ENCODE results near the gene RICTOR.
A peak's percentile ranks its signal among the peaks of the same experiment; 100 is the strongest.

RICTOR gene

DNA sequence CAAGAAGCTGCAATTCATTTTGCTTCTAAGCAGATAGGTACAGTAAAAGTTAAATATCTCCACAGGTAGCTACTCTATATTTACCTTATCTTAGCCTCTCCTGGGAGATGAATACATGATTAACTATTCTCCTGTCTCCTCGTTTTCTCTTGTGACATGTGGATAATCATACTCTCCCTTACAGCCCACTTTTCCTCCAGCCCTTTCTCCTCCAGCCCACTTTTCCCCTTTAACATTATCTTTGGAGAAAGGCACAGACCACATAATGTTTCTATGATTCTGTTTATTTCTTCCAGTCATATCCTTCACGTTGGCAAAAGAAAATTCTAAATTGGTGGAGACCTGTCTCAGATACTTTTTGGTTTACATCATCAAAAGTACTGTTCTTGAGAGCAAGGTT, 144.4 kb downstream of the RICTOR start:
- ATAC-seq = no peak
- H3K36me3 Mint-ChIP-seq = no peaks in the 10 kb centered on the region
- H3K4me3 Mint-ChIP-seq = no peak overlapping the region
- H3K4me1 Mint-ChIP-seq = no peaks in the 10 kb centered on the region
- H3K27ac Mint-ChIP-seq = no peak overlapping the region
- H3K9me3 Mint-ChIP-seq = no peaks in the 10 kb centered on the region
- peaks cover 24% of the 10 kb centered on the region for H3K27me3 Mint-ChIP-seq

- Mint-ChIP-seq H3K9me3 (no peaks in the 10 kb centered on the region), H3K27me3 (peaks cover 38% of the 10 kb centered on the region), H3K27ac (no peak overlapping the region), H3K4me1 (no peaks in the 10 kb centered on the region), H3K4me3 (no peak overlapping the region), H3K36me3 (no peaks in the 10 kb centered on the region)
- ATAC-seq = no peak
Observed at GRCh38 chr5:38927470-38927869, 146.7 kb downstream of the RICTOR start.

GRCh38 chr5:38926121-38926520, 148.1 kb downstream of the RICTOR start:
- H3K27me3 Mint-ChIP-seq = peaks cover 46% of the 10 kb centered on the region
- H3K4me1 Mint-ChIP-seq = no peaks in the 10 kb centered on the region
- no peaks in the 10 kb centered on the region for H3K9me3 Mint-ChIP-seq
- H3K4me3 Mint-ChIP-seq = no peak overlapping the region
- no peak for ATAC-seq
- no peak overlapping the region for H3K27ac Mint-ChIP-seq
- no peaks in the 10 kb centered on the region for H3K36me3 Mint-ChIP-seq

GRCh38 chr5:38925154-38925925, 148.9 kb downstream of the RICTOR start:
- no peak overlapping the region for H3K27ac Mint-ChIP-seq
- H3K4me1 Mint-ChIP-seq = no peaks in the 10 kb centered on the region
- no peak overlapping the region for H3K4me3 Mint-ChIP-seq
- no peaks in the 10 kb centered on the region for H3K9me3 Mint-ChIP-seq
- H3K27me3 Mint-ChIP-seq = peaks cover 46% of the 10 kb centered on the region
- no peak for ATAC-seq
- H3K36me3 Mint-ChIP-seq = no peaks in the 10 kb centered on the region

DNA sequence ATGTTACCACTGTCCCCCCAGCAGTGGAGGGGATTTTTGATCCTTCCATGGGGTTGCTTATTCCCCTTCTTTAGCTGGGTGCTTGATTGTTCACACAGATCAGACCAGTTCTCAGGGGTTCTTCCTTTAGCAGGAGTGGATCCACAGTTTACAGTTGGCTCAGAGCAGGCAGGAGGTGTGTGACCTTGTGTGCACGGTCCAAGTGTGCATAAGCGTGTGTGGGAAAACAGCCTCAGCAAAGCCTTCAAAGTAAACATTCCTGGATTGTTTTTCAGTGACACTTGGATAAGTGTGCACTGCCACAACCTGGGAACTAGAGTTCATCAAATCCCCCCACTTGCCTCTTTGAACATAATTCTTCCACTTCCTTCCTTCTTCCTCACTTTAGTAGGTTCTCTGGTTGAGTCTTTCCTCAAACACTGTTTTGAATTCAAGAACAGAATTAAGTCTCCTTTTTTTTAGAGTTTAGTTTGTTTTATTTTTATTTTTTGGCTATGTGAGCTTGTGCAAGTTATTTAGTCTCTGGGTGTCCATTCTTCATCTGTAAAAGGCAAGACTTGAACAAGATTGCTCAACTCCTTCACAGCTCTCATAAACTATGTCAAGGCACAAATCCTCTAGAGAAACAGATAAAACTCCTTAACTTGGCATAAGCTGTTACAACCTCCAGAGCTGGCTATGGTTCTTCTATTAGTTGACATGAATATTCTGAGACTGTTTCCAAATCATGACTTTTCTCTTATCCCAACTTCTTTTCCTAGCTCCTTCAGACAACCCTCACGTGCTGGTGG, 150.3 kb downstream of the RICTOR start:
- Mint-ChIP-seq H3K36me3 (no peaks in the 10 kb centered on the region), H3K4me1 (no peaks in the 10 kb centered on the region), H3K27me3 (peaks cover 52% of the 10 kb centered on the region), H3K4me3 (no peak overlapping the region), H3K9me3 (no peaks in the 10 kb centered on the region), H3K27ac (no peak overlapping the region)
- no peak for ATAC-seq

DNA sequence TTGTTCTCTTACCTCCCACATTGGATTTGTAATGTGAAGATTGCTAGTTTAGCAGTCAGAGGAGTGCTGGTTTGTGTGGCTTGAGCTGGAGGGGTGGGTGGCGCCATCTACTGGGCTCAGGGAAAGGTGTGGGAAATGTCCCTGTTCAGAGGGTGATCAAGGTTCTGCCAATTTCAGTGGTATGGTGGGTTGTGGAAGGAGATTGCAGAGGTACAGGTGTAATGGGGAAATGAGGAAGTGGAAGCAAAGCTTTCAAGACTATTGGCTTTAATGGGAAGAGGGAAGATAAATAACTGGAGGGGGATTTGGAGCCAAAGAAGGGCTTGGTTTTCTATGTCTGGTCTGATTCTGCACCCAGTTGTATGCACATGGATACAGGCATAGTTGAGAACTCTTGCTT, 152.0 kb downstream of the RICTOR start:
- Mint-ChIP-seq H3K9me3 (no peaks in the 10 kb centered on the region), H3K27ac (no peak overlapping the region), H3K4me3 (no peak overlapping the region), H3K27me3 (peaks cover 53% of the 10 kb centered on the region), H3K4me1 (no peaks in the 10 kb centered on the region), H3K36me3 (no peaks in the 10 kb centered on the region)
- peak; percentile 45 for ATAC-seq

DNA sequence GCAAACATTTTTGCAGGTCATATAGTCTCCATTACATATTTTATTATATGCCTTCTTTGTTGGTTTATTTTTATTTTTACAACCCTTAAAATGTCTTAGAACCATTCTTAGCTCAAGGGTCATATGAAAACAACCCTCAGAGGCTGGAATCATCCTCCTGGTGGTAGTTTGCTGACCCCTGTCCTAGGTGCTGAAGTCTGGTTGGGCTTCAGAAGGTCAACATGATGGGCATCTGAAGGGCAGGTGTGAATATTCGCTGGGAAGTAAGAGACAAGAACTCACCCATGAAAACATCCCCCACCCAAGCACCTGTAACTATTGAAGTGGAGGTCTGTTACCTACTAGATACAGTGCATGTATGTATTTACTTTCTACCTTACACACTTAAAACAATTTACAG, 153.0 kb downstream of the RICTOR start:
- peaks cover 45% of the 10 kb centered on the region for H3K27me3 Mint-ChIP-seq

GRCh38 chr5:38916802-38917201, 157.4 kb downstream of the RICTOR start:
- no peaks in the 10 kb centered on the region for H3K36me3 Mint-ChIP-seq
- ATAC-seq = peak; percentile 56
- H3K27me3 Mint-ChIP-seq = peaks cover 33% of the 10 kb centered on the region
- H3K27ac Mint-ChIP-seq = no peak overlapping the region
- no peaks in the 10 kb centered on the region for H3K4me1 Mint-ChIP-seq
- no peak overlapping the region for H3K4me3 Mint-ChIP-seq
- no peaks in the 10 kb centered on the region for H3K9me3 Mint-ChIP-seq

More for the DNA sequence above, 153.0 kb downstream of the RICTOR start:
- Mint-ChIP-seq H3K36me3 (no peaks in the 10 kb centered on the region), H3K27ac (no peak overlapping the region), H3K4me1 (no peaks in the 10 kb centered on the region), H3K4me3 (no peak overlapping the region), H3K9me3 (no peaks in the 10 kb centered on the region)
- ATAC-seq = no peak

DNA sequence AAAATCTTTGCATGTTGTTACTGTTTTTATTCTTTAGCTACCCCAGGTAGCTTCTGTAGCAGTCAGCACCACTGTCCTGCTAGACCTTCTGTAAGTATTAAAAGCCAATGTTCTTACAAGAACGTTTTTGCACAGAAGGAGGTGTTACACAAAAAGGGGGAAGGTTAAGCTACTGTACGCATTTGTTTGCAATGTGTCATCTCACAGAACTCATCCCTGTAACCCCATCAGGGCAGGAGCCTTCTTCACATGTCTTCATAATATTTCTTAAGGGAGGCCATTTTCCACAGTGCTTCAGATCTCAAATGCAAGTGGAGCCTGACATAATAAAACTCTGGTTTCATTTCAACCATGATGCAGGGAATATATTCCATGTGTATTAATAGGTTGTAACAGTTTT, 160.5 kb downstream of the RICTOR start:
- H3K4me3 Mint-ChIP-seq = no peak overlapping the region
- peaks cover 50% of the 10 kb centered on the region for H3K27me3 Mint-ChIP-seq
- H3K36me3 Mint-ChIP-seq = peaks cover 2% of the 10 kb centered on the region
- H3K27ac Mint-ChIP-seq = no peak overlapping the region
- no peaks in the 10 kb centered on the region for H3K4me1 Mint-ChIP-seq
- H3K9me3 Mint-ChIP-seq = peaks cover 12% of the 10 kb centered on the region
- ATAC-seq = no peak

GRCh38 chr5:38911933-38912332, 162.3 kb downstream of the RICTOR start:
- Mint-ChIP-seq H3K27ac (no peak overlapping the region), H3K27me3 (peaks cover 60% of the 10 kb centered on the region), H3K4me3 (no peak overlapping the region), H3K9me3 (peaks cover 15% of the 10 kb centered on the region), H3K36me3 (peaks cover 7% of the 10 kb centered on the region), H3K4me1 (no peaks in the 10 kb centered on the region)
- ATAC-seq = no peak

DNA sequence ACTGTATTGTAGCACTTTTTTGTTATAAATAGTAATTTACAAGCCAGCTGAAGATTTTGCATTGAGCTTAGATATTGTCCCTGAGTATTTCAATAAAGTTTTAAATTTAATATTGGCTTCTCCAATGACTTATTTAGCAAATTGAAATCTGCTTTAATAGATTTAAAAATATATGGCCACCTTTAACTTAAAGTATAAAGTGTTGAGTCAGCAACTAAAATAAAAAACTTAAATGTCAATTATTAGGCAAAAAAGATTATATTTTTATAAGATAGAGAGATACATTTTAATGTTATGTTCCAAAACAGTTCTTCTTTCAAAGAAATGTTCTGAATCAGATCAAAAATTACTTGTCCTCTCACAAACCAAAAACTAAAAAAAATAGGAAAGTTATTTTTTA, 167.7 kb downstream of the RICTOR start:
- no peaks in the 10 kb centered on the region for H3K4me1 Mint-ChIP-seq
- peaks cover 69% of the 10 kb centered on the region for H3K27me3 Mint-ChIP-seq
- no peak overlapping the region for H3K27ac Mint-ChIP-seq
- peaks cover 7% of the 10 kb centered on the region for H3K36me3 Mint-ChIP-seq
- H3K4me3 Mint-ChIP-seq = no peak overlapping the region
- ATAC-seq = no peak
- peaks cover 17% of the 10 kb centered on the region for H3K9me3 Mint-ChIP-seq

GRCh38 chr5:38905516-38905915, 168.7 kb downstream of the RICTOR start:
- Mint-ChIP-seq H3K4me1 (no peaks in the 10 kb centered on the region), H3K27me3 (peaks cover 60% of the 10 kb centered on the region), H3K9me3 (peaks cover 12% of the 10 kb centered on the region), H3K27ac (no peak overlapping the region), H3K36me3 (peaks cover 7% of the 10 kb centered on the region), H3K4me3 (no peak overlapping the region)
- ATAC-seq = no peak

DNA sequence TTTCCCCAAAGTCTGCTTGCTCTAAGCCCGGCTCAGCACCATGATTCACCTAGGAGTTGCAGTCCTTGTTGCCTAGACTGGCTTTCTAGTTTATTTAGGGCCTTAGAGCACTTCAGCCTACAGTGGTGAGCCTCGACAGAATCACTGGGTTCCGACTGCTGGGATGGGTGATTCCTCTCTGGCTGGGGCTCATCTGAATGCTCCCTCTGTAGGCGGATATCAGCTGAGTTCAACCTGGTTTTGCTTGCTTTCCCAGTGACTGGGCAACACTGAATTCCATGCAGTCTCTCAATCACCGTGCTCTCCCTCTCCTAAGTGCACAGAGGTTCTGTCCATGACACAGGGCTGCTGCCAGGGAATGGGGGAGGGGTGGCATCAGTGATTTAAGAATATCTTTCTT, 174.3 kb downstream of the RICTOR start:
- Mint-ChIP-seq H3K4me1 (no peaks in the 10 kb centered on the region), H3K36me3 (no peaks in the 10 kb centered on the region), H3K4me3 (no peak overlapping the region), H3K9me3 (peaks cover 14% of the 10 kb centered on the region), H3K27ac (no peak overlapping the region), H3K27me3 (peaks cover 22% of the 10 kb centered on the region)
- no peak for ATAC-seq

- H3K4me3 Mint-ChIP-seq = no peak overlapping the region
- no peaks in the 10 kb centered on the region for H3K36me3 Mint-ChIP-seq
- no peak overlapping the region for H3K27ac Mint-ChIP-seq
- ATAC-seq = no peak
- peaks cover 22% of the 10 kb centered on the region for H3K9me3 Mint-ChIP-seq
- H3K4me1 Mint-ChIP-seq = no peaks in the 10 kb centered on the region
- peaks cover 10% of the 10 kb centered on the region for H3K27me3 Mint-ChIP-seq
Observed at GRCh38 chr5:38896760-38897159, 177.4 kb downstream of the RICTOR start.

GRCh38 chr5:38892363-38892762, 181.8 kb downstream of the RICTOR start:
- Mint-ChIP-seq H3K27me3 (peaks cover 33% of the 10 kb centered on the region), H3K4me3 (no peak overlapping the region), H3K4me1 (no peaks in the 10 kb centered on the region), H3K27ac (no peak overlapping the region), H3K9me3 (peaks cover 25% of the 10 kb centered on the region), H3K36me3 (no peaks in the 10 kb centered on the region)
- ATAC-seq = no peak

- H3K4me3 Mint-ChIP-seq = no peak overlapping the region
- peaks cover 21% of the 10 kb centered on the region for H3K9me3 Mint-ChIP-seq
- no peak for ATAC-seq
- H3K36me3 Mint-ChIP-seq = no peaks in the 10 kb centered on the region
- no peak overlapping the region for H3K27ac Mint-ChIP-seq
- peaks cover 33% of the 10 kb centered on the region for H3K27me3 Mint-ChIP-seq
- no peaks in the 10 kb centered on the region for H3K4me1 Mint-ChIP-seq
Observed at GRCh38 chr5:38891563-38891962, 182.6 kb downstream of the RICTOR start.
